ENCODE results near the gene ALG8. TPM values are rescaled to one million over a fixed set of nuclear protein-coding genes. Genes with fewer than 3 reads are reported as not detected.
A peak's percentile ranks its signal among the peaks of the same experiment; 100 is the strongest.

ALG8 gene
- total RNA-seq, 4 donors from 2014 or later = 24.4 to 47.0 (median 32.6) TPM

DNA sequence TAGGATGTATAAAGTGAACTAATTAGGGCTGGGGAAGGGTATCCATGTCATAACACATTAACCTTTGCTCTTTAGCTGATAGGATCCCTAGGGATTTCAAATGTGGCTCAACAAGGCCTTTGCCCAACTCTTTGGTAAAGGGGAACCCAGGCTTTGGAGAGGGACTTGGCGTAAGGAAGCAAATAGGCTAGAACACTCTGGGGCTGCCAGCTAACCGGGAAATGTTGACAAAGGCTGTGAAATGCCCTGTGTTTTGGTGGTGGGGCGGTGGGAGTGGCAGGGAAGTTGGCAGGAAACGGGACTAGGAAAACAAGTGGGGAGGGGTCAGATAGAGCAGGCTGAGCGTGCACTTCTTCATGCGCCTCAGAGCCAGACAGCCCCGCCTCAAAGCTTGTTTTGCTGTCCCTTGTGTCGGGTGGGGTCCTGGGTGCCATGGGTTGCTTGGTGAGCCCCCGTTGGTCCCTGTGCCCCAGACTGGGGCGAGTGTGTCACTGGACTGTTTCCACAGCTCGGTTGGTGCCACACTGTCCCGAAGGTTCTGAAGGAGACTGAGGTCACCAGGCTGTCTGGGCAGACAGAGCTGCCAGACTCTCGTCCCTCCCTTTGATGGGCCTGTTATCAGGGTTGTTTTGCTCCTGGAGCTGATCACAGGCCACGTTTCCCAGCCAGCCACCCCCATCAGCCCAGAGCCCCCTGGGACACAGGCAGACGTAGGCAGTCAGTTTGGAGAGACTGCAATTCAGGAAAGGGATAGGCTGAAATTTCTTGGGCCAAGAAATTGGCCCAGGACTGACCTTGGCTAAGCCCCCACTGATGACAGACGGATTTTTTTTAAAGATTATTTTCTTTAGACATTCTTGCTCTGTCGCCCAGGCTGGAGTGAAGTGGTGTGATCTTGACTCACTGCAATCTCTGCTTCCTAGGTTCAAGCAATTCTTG lies 29.4 kb upstream of the ALG8 start:
- ATAC-seq (ENCODE audit: low FRiP score) = peak; percentile 55
- no peak for DNase-seq (ENCODE audit: low spot score)
- TF ChIP-seq, protein P1, sequence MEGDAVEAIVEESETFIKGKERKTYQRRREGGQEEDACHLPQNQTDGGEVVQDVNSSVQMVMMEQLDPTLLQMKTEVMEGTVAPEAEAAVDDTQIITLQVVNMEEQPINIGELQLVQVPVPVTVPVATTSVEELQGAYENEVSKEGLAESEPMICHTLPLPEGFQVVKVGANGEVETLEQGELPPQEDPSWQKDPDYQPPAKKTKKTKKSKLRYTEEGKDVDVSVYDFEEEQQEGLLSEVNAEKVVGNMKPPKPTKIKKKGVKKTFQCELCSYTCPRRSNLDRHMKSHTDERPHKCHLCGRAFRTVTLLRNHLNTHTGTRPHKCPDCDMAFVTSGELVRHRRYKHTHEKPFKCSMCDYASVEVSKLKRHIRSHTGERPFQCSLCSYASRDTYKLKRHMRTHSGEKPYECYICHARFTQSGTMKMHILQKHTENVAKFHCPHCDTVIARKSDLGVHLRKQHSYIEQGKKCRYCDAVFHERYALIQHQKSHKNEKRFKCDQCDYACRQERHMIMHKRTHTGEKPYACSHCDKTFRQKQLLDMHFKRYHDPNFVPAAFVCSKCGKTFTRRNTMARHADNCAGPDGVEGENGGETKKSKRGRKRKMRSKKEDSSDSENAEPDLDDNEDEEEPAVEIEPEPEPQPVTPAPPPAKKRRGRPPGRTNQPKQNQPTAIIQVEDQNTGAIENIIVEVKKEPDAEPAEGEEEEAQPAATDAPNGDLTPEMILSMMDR (IDR thresholded peaks at IDR 0.05) = no peak

DNA sequence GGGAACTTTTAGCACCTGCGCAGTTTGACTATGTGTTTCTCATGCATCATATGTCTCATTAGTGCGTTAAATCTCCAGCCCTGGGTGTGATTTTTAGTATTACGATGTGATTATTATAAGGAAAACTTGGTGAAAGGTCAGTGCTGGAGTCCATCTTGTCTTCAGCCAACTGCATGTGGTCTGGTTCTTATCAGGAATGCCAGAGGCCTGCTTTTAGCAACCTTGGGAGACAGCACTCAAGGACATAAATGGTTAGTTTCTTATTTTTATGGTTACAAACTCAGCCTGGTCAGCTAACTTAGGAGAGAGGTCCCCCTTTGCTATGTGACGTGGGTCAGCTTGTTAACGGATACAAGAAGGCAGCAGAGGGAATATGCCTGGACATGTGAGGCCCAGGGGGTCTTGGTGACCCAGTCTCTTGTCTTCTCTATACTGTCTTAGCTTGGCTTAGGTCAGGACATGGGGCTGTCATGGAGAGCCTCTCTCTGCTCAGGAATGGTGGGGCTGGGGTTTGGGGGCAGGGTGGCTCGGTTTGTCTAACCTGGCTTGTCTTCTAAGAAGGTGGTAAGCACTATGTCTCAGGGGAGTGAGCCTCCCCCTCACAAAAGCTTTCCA lies 27.5 kb upstream of the ALG8 start:
- TF ChIP-seq, protein P1 (IDR thresholded peaks at IDR 0.05) = no peak
- no peak for DNase-seq (ENCODE audit: low spot score)
- no peak for ATAC-seq (ENCODE audit: low FRiP score)

DNA sequence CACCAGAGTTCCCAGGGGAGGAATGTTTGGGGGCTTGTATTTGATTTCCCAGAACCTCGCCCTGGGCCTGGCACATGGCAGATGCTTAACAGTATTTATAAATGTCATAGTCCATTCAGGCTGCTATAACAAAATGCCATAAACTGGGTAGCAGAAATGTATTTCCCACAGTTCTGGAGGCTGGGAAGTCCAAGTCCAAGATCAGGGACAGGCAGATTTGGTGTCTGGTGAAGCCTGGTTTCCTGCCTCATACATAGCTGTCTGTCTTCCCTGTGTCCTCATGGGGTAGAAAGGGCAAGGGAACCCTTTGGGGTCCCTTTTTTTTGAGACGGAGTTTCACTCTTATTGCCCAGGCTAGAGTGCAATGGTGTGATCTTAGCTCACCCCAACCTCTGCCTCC lies 25.0 kb upstream of the ALG8 start:
- DNase-seq (ENCODE audit: low spot score) (no peak), ATAC-seq (ENCODE audit: low FRiP score) (no peak)

DNA sequence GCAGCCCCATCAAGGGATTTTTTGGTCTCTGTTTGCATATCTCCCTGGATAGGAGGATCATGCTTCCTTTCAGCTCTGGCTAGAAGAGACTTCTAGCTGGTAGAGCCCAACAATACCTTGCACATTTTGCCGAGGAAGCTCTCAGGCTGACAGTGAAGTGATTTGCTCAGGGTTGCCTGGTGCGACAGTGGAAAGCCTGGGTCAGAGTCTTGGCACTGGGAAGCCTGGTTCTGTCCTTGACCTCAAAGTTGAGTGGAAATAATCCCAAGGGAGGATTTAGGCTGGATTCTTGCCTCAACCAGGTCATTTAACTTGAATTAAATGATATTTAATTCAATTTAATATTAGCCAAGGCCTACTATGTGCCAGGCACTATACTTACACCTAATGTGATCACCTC lies 24.4 kb upstream of the ALG8 start:
- no peak for ATAC-seq (ENCODE audit: low FRiP score)
- no peak for DNase-seq (ENCODE audit: low spot score)
- TF ChIP-seq, protein P1 (IDR thresholded peaks at IDR 0.05) = no peak

More for the DNA sequence above, 25.0 kb upstream of the ALG8 start:
- TF ChIP-seq, protein P1 (IDR thresholded peaks at IDR 0.05) = no peak

DNA sequence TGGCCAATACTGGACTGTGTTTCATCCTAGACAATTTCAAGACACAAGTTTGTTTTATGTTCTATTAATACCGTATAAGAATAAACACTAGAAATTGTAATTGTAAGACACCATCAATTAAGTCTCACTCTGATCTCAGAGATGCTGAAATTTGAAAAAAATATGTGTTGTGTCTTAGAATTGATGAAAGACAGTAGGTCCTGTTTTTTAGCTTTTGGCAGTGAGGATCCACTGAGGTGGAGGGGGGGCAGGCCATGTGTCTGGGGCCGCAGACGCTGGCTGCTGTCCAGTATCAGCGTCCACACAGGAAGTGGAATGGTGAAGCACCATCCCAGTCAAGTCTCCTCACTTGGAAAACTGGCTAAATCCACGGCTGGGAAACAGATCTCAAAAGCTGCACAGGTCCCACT lies 22.5 kb upstream of the ALG8 start:
- TF ChIP-seq, protein P1 (IDR thresholded peaks at IDR 0.05) = no peak
- ATAC-seq (ENCODE audit: low FRiP score) = no peak
- no peak for DNase-seq (ENCODE audit: low spot score)

DNA sequence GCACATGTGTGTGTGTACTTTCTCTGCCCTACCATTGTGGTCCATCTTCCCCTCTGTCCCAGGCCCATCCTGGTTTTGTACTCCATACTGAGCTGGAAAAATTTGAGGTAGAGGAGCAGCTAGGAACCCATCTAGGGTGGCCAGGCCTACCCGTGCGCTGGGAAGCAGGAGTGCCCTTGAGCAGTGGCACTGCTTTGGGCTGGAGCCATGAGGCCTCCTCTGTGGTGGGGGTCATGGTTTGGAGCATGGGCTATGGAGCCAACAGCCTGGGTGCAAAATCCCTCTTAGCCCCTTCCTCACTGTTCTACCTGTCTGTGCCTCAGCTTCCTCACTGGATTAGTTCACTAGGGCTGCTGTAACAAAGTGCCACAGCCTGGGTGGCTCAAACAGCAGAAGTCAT lies 21.9 kb upstream of the ALG8 start:
- DNase-seq (ENCODE audit: low spot score) = no peak
- TF ChIP-seq, protein P1 (IDR thresholded peaks at IDR 0.05) = no peak
- ATAC-seq (ENCODE audit: low FRiP score) = no peak
